Raji (cell line): ENCODE results near the gene PHACTR4.

ENCODE experiments used
- POLR2A ChIP-seq: IDR thresholded peaks from 2 replicates; pipeline ENCODE4 v1.6.1; 2011; ENCODE audit warnings: low read depth, low read length, control low read depth; ENCODE audit not compliant: insufficient read depth

PHACTR4 gene

GRCh38 chr1:28417926-28418637, 48.5 kb downstream of the PHACTR4 start:
- TF ChIP-seq POLR2A: no peak

GRCh38 chr1:28421744-28422143, 52.2 kb downstream of the PHACTR4 start:
- no peak for TF ChIP-seq POLR2A

- no peak for TF ChIP-seq POLR2A
These were observed 57.3 kb downstream of the PHACTR4 start for GRCh38 chr1:28426831-28427230.

- no peak for TF ChIP-seq POLR2A
These were observed 58.5 kb downstream of the PHACTR4 start for GRCh38 chr1:28428012-28428411.

GRCh38 chr1:28428990-28429520, 59.5 kb downstream of the PHACTR4 start:
- TF ChIP-seq POLR2A: no peak

- TF ChIP-seq POLR2A: no peak
These were observed 66.8 kb downstream of the PHACTR4 start for GRCh38 chr1:28436211-28436769.

- no peak for TF ChIP-seq POLR2A
These were observed 67.9 kb downstream of the PHACTR4 start for GRCh38 chr1:28437264-28437923.

- no peak for TF ChIP-seq POLR2A
These were observed 68.6 kb downstream of the PHACTR4 start for GRCh38 chr1:28437924-28438699.

GRCh38 chr1:28439320-28439719, 69.8 kb downstream of the PHACTR4 start:
- no peak for TF ChIP-seq POLR2A

- no peak for TF ChIP-seq POLR2A
These were observed 72.1 kb downstream of the PHACTR4 start for GRCh38 chr1:28441674-28442073.

GRCh38 chr1:28443550-28443949, 74.0 kb downstream of the PHACTR4 start:
- TF ChIP-seq POLR2A: no peak

GRCh38 chr1:28447679-28448078, 78.1 kb downstream of the PHACTR4 start:
- TF ChIP-seq POLR2A: no peak

GRCh38 chr1:28449904-28450303, 80.4 kb downstream of the PHACTR4 start:
- no peak for TF ChIP-seq POLR2A

GRCh38 chr1:28450561-28450960, 81.0 kb downstream of the PHACTR4 start:
- no peak for TF ChIP-seq POLR2A

GRCh38 chr1:28451011-28451410, 81.5 kb downstream of the PHACTR4 start:
- TF ChIP-seq POLR2A: no peak
